Cerebellar nuclear complex (tissue), 1 donor: ENCODE results near the gene SERTAD1.

Experiments
- DNase-seq, 2 experiments: peaks; one replicate each; lab custom pipeline; 2025; lab: John Stamatoyannopoulos, UW

SERTAD1 gene

DNA sequence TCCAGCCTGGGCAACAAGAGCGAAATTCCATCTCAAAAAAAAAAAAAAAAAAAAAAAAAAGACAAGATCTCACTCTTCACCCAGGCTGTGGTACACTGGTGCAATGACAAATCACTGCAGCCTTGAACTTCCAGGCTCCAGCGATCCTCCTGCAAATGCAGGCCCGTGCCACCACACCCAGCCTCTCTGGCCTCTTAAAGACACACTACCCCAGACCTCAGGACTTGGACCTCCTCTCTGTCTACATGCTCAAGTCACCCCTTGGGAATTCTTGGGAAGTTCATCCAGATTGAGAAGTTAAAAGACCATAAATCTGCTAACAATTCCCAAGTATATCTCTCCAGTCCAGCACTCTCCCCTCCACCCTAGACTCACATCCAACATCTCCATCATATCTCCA is 25.2 kb downstream of the SERTAD1 start:
- DNase-seq: no peak

DNA sequence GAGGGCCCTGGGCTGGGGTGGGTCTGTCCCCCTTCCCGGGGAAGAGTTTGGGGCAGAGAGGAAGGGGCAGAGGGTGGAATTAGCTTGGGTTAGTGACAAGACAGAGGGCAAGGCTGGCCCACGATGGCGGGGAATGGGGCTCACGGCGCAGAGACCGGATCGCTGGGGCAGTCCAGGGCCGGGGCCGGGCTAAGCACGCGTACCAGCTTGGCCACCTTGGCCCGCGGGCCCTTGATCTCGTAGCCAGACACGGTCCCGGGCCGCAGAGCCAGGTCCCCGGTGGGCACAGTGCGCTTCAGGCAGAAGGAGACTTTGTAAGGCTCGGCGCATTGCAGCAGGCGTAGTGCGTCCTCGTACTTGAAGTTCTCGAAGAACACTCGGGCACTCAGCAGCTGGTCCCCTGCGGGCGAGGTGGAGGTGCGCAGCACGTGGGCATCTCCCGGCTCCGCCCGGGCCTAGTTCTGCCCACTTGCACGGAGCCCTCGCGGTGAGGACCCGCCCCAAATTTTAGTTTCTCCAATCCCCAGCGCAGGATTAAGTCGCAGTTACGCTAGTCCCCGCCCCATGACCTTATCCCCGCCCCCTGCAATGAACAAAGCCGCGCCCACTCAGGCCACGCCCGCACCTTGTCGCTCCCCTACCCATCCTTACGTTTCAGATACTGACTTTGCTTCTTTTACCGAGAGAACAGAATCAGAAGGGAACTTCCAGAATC is 27.2 kb downstream of the SERTAD1 start:
- no peak for DNase-seq

DNA sequence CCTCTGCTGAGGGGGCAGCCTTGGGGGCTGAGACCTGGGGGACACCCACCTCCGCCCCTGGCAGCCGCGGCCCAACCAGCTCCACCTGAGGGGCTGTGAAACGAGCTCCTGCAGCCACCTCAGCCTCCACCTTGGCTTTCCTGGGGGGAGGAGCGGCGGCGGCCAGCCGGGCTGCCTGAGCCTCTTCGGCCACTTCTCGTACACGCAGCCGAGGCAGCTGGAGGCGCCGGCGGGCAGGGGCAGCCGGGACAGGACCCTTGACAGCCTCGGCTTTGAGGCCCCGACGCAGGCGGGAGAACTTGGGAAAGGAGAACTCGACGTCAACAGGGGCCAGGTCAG is 28.3 kb downstream of the SERTAD1 start:
- DNase-seq: no peak

DNA sequence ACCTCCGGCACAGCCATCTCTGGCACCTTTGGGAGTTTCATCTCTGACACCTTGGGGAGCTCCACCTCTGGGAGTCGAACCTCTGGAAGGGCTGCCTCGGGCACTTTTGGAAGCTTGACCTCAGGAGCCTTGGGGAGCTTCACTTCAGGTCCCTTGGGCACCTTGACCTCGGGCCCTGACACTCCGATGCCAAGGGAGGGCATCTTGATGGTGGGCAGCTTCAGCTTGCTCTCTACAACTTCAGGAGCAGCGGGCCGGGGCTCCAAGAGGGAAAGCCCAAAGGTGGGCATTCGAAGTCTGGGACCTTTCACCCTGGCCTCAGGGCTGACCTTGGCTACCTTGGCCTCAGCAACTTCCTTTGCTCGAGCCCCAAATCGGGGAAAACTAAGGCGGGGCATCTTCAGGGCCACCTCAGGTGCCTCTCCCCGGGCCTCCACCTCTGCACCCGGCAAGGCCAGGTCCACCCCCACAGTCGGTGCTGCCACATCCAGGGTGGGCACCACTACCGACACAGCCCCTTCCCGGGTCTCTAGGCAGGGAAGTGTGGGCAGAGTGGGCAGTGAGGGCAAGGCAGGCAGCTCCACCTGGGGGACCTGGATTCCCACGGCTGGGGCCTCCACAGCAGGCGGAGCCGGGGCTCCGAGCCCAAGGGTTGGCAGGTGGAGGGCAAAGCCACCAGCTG is 28.8 kb downstream of the SERTAD1 start:
- no peak for DNase-seq

DNA sequence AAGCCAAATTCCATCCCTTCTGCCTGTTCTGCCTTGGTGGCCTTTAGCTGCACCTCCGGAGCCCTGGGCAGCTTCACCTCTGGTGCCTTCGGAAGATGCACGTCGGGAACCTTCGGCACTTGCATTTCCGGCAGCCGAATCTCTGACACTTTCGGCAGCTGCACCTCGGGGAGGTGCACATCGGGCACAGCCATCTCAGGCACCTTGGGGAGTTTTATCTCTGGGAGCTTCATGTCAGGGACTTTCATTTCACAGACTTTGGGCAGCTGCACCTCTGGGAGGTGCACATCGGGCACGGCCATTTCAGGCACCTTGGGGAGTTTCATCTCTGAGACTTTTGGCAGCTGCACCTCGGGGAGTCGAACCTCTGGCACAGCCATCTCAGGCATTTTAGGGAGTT is 29.8 kb downstream of the SERTAD1 start:
- DNase-seq: no peak

DNA sequence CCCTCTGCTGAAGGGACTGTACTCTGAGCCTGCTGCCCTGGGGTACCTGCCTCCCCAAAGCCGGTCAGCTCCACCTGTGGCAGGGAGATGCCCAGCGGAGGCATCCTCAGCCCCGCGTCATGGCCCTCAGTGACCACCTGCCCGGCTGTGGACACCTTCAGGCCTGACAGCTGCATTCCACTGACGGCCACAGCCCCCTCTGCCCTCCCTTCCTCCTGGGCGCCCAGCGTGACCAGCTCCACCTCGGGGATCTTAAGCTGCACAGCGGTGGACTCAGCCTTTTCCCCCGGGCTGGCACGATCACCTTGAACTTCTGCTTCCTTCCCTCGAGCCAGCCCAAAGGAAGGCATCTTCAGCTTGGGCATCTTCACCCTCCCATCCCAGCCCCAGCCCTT is 31.0 kb downstream of the SERTAD1 start:
- DNase-seq: no peak

DNA sequence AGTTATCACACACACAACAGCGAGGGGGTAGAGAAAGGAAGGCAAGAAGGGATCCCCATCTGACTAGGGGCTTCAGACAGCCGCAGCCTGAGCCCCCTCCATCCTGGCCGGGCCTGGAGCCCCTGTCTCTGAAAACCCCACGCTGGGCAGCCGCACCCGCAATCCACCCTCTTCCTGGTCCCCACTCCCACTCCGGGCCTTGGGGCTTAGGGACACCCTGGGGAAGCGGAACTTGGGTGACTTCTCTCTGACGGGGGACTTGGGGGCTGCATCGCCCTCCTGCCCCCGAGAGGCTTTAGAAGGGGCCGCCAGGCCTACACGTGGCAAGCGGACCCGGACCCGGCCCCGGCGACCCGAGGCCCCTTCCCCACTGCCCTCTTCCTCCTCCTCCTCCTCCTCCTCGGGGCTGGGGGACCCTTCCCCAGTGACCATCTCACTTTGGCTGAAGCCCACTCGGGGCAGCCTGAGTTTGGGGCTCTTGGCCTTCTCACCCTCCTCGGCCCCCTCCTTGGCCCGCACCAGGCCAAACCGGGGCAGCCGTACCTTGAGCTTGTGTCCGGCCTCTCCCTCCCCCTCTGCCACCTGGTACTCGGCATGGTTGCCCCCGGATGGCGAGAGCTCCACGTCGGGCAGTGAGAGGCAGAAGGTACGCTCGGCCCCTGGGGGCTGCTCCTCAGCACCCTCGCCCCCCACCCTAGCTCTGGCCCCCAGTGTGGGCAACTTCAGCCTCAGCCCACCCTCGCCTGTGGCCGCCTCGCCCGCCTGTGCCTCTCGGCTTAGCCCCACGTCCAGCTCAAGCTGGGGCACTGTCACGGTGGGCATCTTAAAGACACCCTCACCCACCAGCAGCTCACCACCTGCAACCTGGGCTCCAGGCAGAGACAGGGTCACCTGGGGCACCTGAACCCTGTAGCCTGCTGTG is 31.6 kb downstream of the SERTAD1 start:
- DNase-seq: no peak

DNA sequence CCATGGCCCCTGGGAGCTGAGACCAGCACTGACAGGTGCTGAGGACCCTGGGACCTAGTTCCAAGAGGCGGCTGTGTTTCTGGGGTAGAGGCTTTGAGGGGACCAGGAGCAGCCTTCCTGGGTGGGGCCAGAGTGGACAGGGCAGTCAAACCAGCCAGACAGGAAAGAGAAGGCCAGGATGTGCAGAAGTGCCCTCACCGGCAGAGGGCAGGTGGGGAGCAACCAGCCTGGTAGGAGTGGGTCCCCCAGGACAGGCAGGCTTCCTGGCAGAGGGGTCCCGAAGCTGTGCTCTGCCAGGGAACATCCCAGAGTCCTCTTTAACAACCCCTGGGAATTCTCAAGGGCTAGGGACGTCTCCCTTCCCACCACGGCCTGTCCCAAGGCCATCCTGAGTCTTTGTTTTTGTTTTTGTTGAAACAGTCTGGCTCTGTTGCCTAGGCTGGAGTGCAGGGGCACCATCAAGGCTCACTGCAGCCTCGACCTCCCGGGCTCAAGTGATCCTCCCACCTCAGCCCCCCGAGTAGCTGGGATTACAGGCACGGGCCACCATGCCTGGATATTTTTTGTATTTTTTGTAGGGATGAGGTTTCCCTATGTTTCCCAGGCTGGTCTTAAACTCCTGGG is 32.8 kb downstream of the SERTAD1 start:
- DNase-seq: no peak

DNA sequence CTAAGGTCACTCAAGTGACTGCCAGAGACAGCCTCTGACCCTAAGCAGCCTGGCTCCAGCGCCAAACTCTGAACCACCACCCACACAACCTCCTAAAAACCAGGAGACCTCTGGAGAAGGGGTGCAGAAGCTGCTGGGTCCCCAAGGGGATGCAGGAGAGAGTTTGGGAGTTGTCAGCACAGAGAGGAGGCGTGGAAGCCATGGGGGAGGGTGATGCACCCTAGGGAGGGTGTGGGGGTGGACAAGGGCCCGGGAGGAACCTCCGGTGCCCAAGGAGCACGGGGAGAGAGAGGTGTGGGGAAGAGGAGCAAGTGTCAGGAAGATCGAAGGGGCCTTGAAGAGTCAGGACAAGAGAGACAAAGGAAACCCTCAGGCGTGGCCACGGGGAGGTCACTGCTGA is 33.7 kb downstream of the SERTAD1 start:
- no peak for DNase-seq

DNA sequence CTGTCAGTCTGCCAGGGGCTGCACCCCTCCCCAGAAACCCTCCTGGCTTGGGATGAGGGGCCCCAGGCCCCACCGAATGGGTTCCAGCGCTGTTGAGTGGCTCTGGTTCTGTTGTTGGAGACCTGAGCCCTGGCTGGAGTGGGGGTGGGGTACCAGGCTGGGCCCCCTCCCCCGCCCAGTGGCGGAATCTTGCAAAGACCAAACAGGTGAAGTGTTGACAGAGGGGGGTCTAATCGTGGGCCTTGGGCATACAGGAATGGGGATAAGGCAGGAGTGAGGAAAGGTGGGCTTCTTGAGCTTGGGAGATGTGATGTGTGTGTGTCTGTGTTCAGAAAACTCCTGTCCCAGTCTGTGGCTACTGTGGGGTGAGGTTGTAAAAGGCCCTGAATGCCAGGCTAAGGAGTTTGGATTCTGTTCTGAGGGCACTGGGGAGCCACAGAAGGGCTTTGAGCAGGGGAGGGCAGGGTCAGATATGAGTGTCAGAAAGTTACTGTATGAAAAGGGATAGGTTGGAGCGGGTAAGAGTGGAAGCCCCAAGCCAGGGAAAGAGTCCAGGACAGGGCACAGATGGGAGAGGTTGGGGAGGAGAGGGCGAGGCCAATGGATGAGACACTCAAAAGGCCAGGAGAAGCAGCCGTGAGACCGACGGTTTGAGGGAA is 35.6 kb downstream of the SERTAD1 start, which contains the start of gene HIPK4:
Gene HIPK4, minus strand, starts transcription at position 98 of the 659 bp plus-strand sequence. CDS start 279 bp downstream, outside the sequence.
- DNase-seq: no peak

DNA sequence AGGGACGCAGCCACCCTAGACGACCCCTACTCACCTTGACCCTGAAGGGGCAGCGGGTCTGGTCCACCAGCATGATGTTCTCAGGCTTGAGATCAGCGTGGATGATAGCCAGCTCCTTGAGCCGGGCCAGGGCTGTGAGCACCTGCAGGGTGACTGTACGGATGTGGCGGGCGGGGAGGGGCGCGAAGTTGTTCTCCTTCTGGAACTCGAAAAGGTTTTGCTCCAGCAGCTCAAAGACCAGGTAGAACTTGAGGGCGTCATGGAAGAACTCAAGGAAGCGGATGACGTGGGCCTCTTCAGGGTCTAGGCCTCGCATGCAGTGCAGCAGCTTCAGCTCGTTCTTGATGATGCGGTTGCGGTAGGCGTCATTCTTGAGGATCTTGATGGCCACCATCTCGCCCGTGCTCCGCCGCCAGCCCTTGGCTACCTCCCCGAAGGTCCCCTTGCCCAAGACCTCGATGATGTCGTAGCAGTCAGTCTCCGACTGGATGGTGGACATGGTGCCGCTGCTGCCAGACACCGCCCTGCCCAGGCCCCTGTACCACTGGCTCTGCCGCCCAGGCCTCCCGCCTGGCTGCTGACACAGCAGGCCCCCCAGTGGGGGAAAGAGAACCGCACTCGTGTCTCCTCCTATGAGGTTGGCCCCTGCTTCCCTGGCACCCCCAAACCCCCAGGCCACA is 36.2 kb downstream of the SERTAD1 start:
- DNase-seq: no peak

DNA sequence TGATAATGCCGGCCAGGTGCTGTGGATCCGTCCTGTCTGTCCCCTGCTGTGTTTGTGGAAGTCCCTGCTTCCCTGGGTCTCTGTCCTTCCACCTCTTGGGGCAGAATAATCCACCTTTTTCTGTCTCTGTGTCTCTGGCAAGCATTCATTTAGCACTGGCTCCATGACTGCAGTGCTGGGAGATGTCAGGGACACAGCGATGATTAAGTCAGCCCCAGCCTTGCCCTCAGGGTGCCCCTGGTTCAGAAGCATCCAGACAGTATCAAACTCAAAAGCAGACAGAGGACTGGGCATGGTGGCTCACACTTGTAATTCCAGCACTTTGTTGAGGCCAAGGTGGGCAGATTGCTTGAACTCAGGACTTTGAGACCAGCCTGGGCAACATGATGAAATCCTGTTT is 37.3 kb downstream of the SERTAD1 start:
- no peak for DNase-seq

DNA sequence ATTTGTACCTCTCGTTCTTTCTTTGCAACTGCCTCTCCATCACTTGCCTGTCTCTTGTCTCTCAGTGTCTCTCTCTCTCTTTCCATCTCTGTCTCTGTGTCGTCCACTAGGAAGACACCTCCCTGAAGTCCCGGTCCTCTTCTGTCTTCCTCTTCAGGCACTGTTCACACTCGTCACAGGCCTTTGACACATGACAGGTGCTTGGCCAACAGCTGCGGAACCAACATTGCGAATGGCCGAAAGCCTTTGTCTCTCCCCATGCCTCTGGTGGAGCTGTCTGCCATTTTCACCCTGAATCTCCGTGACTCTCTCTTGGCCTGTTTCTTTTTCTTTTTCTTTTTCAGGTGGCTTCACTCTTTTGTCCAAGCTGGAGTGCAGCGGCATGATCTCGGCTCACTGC is 38.6 kb downstream of the SERTAD1 start:
- DNase-seq: no peak

DNA sequence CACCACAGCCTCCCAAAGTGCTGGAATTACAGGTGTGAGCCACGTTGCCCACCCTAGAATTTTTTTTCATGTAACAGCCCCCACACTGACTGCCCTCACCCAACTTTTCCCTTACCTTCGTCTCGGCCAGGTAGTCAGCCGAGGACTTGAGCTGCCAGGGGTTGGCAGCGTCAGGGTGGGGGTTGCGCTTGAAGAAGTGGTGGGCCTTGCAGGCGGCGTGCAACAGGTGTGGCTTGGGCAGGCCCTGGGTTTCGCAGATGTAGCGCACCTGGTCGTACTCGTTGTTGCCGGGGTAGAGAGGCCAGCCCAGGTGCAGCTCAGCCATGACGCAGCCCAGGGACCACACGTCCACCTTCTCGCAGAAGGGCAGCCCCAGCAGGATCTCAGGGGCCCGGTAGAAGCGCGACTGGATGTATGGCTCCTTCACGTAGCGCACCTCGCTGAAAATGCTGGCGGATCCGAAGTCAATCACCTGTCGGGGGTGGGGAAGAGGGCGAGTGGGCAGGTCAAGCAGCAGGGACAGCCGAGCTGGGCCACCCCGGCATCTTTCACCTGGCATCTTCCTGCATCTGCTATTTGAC is 42.0 kb downstream of the SERTAD1 start:
- DNase-seq: no peak

DNA sequence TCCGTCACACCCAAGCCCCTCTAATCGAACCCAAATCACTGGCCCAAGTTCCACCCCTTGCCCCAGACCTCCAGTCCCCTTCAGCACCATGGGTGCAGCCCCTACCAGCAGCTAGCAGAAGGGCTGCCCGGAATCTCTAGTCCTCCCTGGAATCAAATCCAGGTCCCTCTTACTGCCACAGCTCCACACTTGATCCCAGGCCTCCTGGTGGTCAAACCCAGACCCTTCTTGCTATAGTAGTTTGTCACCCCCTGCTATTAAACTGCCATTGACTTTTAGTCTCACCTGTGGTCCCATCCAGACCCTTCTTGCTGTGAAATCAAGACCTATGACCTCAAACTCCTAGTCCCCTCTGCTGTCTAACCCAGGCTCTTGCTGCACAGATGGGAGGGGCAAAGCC is 44.5 kb downstream of the SERTAD1 start:
- no peak for DNase-seq

DNA sequence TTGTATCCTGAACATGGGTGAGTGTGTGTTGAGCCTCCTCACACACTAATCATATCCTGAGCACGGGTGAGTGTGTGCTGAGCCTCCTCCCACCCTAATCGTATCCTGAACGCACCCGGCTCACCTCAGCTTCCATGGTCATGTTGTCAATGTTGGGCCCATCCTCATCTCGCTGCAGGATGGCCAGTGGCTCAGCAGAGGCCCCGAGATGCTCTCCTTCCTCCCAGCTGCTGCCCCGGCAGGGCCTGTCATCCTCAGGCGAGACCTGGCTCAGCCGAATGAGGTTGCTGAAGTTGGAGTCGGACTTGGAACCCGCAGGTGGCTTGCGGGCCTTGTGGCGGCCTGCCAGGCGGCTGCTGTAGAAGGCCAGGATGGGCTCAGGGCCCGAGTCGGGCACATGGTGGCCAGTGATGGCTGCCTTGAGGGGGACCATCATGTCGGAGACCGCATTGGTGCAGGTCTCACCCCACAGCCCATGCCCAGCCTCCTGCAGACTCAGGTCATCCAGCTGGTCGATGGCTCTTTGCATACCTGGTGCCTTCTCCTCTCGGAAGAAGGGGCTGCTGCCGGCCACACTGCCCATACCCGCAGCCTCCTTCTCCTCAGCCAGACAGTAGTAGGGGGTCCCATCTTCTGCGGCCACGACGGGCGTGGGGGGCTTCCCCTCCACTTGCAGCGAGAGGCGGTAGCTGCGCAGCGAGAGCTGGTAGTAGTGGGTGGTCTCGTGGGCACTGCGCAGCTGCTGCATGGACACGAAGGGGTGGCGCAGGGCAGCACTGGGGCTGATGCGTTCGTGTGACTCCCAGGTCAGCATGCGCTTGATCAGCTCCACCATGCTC is 45.4 kb downstream of the SERTAD1 start:
- no peak for DNase-seq

DNA sequence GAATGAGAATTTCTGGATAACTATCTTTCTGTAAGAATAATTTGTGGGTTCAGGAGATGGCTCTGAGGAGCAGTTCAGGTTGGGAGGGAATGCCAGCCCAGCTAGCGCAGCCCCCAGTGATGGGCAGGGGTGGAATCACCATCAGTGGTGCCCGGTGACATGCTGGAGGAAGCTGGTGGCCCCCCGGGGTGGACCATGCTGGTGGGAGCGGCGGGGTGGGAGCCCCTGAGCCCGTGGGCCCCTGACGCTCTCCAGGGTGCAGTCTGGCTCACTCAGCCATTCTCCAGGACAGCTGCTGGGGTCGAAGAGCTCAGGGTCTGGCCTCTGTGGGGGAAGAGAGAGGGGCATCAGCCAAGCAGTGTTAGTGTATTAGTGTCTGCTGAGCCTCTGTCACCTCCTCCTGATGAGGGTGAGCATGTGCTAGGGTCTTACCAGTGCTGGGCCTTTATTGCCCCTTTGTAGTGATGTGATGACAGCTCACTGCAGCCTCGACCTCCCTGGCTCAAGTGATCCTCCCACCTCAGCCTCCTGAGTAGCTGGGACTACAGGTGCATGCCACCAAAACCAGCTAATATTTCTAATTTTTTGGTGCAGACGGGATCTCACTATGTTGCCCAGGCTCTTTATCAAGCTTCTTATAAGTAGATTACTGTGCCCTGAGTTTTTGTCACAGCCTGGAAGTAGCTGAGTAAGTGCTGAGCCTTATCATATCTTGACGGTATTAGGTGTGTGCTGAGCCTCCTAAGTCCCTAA is 46.2 kb downstream of the SERTAD1 start:
- no peak for DNase-seq

DNA sequence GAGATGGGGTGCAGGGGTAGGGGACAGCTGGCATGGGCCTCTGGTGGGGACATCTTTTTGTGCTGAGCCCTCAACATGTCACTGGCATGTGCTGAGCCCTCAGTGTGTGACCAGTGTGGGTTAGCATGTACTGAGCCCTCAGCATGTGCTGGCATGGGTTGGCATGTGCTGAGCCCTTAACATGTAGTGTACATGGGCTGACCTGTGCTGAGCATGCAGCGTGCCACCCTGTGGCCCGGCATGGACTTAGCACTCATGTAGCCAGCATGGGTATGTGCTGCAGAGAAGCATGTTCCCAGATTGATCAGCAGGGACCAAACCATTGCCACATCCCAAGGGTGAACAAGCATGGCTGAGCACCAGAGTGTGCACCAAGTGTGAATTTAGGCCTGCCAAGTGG is 47.3 kb downstream of the SERTAD1 start:
- no peak for DNase-seq

DNA sequence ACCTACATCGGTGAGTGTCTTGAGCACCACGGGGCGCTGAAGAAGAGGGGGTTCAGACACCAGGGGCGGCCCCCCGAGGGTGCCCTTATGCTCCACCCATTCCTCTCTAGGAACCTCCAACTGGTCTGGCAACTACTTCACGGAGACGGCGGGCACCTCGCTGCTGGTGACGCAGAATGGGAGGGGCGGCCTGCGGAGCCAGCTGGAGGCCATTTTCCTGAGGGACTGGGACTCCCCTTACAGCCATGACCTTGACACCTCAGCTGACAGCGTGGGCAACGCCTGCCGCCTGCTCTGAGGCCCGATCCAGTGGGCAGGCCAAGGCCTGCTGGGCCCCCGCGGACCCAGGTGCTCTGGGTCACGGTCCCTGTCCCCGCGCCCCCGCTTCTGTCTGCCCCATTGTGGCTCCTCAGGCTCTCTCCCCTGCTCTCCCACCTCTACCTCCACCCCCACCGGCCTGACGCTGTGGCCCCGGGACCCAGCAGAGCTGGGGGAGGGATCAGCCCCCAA is 47.9 kb downstream of the SERTAD1 start:
- no peak for DNase-seq
